GM12872 (cell line): Measurements from ENCODE around the gene ABAT.

ENCODE experiments used
- TF ChIP-seq, protein P1 (sequence below): IDR thresholded peaks from 3 replicates; pipeline ENCODE4 v1.5.1; 2011; ENCODE audit warnings: low read depth, mild to moderate bottlenecking, low read length, moderate library complexity; ENCODE audit not compliant: insufficient read depth

The ABAT gene

DNA sequence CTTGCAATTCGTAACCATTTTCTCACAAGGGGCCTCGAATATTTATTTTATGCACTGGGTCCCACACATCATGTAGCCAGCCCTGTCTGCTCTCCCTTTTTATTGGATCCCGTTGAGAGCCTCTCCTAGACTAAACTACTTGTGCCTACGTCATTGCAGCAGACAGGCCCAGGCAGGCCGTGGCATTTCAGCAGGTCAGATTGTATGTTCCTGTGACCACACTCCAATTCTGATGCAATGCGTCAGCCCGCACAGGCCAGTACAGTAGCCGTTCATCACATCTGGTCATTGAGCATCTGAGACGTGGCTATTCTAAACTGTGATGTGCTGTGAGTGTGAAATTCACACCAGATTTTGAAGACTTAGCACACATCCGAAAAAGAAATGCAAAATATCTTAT lies 42.2 kb downstream of the ABAT start:
- TF ChIP-seq, protein P1, sequence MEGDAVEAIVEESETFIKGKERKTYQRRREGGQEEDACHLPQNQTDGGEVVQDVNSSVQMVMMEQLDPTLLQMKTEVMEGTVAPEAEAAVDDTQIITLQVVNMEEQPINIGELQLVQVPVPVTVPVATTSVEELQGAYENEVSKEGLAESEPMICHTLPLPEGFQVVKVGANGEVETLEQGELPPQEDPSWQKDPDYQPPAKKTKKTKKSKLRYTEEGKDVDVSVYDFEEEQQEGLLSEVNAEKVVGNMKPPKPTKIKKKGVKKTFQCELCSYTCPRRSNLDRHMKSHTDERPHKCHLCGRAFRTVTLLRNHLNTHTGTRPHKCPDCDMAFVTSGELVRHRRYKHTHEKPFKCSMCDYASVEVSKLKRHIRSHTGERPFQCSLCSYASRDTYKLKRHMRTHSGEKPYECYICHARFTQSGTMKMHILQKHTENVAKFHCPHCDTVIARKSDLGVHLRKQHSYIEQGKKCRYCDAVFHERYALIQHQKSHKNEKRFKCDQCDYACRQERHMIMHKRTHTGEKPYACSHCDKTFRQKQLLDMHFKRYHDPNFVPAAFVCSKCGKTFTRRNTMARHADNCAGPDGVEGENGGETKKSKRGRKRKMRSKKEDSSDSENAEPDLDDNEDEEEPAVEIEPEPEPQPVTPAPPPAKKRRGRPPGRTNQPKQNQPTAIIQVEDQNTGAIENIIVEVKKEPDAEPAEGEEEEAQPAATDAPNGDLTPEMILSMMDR: no peak

DNA sequence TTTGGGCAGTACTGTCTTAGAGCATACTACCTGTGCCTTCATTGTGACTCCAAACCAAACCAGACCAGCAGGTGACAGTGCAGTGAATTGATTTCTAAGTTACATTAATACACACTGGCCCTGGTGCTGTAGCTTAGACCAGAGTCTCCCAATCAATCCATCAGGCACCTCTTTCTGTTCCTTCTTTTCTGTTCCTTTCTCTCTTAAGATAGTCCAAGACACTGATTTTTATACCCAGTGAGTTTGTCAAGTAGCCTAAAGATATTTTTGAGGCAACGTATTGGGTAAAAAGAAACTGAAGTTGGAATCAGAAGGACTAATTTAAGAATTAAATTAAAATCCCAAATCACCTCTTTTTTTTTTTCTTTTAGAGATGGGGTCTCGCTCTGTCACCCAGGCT lies 43.1 kb downstream of the ABAT start:
- TF ChIP-seq, protein P1: no peak

DNA sequence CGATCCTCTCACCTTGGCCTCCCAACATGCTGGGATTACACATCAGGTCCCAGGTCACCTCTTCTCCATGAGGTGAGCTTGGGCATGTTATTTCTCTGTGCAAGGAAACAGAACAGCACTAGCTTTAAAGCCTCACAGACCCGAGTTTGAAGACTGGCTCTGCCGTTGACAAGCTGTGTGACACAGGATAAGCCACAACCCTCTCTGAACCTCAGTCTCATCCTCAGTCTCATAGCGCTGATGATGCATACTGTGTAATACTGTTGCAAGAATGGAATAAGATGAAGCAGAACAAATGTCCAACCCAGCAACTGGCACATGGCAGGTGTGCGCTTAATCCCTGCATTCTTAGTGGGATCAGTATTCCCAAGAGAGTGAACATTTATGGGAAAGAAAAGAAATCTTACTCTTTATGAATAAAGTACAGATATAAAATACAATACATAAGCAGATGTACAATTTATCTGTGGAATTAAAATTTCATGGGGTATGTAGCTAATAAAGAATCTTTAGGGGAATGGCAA lies 43.5 kb downstream of the ABAT start:
- TF ChIP-seq, protein P1: no peak

DNA sequence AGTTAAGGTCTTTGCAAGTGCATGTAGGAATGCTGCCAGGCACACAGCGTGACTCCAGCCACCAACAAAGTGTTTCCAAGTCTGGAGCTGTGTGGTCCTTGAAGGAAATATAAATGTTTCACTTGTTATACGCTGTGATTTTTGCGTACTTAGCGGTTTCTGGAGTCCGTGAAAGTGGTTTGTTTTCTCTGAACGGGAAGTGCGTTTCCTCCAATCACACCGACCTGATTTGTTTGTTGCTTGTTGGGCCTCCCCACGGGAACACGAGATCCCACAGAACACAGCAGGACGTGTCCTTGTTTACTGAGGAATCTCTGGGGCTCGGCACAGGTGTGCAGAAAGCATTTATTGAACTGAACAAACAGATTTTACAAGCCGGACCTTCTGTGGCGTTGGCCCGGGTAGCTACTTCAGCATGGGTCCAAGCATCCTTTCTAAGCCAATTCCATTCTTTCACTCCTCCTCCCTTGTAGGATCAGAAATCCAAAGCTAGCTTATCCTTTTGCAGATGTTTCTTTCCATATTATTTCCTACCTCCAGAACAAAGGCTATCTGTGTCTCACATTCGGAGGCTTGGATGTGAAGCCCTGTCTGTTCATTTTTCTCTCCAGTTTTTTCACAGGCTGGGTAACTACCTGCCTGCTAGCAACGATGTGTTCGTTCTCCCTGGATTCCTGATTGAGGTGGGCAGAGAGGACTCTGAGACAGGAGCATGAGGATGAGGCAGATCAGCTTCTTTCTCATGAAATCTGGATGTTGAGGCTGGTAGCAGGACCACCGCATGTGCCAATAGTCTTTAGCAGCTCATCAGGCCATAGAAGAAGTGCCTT lies 44.6 kb downstream of the ABAT start:
- TF ChIP-seq, protein P1: no peak

DNA sequence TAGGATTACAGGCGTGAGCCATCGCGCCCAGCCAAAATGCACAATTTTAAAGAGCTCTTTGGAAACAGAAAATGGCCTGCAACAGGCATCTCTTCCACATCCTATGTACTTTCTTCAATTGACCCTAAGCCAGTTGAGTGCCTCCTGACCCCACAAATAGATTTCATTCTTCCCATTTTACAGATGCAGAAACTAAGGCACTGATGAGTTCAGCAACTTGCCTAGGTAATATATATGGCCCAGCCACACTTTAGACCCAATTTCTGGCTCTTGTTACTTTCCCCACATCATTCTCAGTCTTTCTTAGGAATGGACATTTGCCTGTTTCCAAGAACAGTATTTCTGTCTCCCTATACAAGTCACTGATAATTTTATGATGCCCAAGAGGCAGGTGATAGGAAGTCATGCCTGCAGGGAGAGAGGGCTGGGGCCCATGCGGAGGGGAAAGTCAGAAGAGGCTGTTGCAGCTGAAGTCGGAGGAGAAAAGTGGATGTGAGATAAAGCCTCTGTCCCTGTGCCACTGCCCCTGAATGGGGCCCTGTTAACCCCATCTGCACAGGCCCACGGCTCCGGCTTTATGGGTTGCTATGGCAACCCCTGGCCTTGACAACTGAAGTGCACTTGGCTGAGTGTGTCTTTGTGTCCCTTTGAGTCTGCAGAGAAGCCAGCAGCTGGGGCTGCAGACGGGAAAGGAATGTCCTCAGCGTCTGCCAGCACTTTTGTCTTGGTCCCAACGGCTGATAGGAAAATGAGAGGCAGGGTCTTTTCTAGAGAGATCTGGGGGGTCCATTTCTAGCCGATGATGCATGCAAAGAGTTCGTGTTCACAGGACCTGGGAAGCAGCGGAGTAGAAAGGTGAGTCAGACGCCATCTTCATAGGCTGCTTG lies 45.9 kb downstream of the ABAT start:
- TF ChIP-seq, protein P1: no peak

DNA sequence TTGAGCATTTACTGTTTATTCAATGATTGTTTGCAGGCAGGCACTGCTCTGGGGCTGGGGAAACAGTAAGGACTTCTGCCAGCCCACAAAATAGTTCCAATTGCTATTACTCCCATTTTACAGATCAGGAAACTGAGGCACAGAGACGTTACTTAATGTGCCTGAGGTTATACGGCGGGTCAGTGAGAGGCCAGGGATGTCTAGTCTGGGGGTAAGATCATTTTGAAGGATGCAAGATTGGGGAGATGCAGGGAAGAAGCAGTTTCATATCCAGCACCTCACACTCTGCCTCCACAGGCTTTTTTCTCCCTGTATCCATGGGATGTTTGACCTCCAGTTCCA lies 46.5 kb downstream of the ABAT start:
- TF ChIP-seq, protein P1: no peak

DNA sequence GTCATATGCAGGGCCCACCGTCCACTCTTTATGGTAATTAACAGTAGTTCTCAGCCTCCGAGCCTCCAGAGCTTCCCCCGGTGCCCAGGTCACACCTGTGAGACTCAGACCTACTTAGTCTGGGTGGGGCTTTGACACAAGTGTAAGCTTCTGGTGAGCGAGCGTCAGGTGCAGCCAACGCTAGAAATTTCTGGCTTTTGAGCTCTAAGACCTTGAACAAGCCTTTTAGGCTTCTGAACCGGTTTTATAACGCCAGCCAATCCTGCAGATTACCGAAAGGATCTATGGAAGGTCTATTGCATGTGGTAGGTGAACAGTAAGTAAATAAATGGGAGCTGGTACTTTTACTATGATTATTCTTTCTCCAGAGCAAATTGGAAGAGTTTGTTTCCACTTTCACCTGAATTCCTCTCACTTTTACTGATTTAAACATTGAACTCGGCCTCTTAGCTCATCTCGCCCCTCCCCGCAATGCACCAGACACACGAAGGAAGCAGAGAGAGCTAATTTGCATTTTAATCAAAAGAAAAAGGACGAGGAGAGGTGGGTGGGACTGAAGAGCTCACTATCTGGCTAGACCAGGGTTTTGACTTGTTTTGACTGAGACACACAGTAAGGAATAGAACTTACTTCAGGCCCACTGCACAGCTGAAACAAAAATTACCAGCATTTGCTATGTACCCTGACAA lies 47.1 kb downstream of the ABAT start:
- TF ChIP-seq, protein P1: no peak
